GM13977 (cell line): ENCODE data around the gene TRIM42.

ENCODE experiments used
- DNase-seq: peaks from one replicate; pipeline ENCODE4 v3.0.0; 2012; ENCODE audit warnings: low spot score
- CTCF ChIP-seq: IDR thresholded peaks from 2 replicates; pipeline ENCODE4 v1.5.1; 2012; ENCODE audit warnings: mild to moderate bottlenecking, control low read depth; ENCODE audit not compliant: insufficient read depth; ENCODE audit errors: extremely low read depth, missing control alignments
- in situ Hi-C: fragments of 300-500 bp; cut with MboI; formaldehyde crosslinking; loops from one replicate; pipeline ENCODE4 v1.12.0; 2022; ENCODE audit warnings: low sequenced_read_pairs, low pct_unique_long_range_greater_than_20kb, mixed read lengths, inconsistent platforms; ENCODE audit not compliant: unreplicated experiment

TRIM42 gene

GRCh38 chr3:140677764-140678163 is at the start of gene TRIM42:
Gene TRIM42 (plus strand): TSS chr3:140678064. CDS start chr3:140678230, 166 bp downstream.
- in situ Hi-C loops, result no loop called here
- no peak for TF ChIP-seq CTCF
- no peak for DNase-seq

DNA sequence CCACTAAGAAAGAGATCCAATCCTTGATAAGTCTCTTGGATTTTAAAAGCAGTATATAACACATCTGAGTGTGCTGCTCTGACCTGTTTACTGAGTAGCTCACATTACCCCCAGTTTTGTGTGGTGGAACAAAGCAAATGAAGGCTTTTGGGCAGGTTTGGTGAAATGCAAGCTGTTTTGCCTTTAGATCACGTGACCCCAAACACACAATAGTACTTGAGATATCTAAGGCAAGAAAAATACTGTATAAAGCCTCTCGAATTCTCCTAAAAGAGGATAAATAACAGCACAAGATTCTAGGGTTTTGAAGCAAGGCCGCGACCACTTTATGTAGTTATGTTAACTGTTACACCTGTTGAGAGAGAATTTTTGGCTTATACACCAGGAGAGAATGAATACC is 49.3 kb upstream of the TRIM42 start:
- no peak for TF ChIP-seq CTCF
- in situ Hi-C loops, result no loop called here
- no peak for DNase-seq

- DNase-seq, result no peak
- no peak for TF ChIP-seq CTCF
- in situ Hi-C loops, result no loop called here
These were observed 48.3 kb upstream of the TRIM42 start for GRCh38 chr3:140629357-140630137.

DNA sequence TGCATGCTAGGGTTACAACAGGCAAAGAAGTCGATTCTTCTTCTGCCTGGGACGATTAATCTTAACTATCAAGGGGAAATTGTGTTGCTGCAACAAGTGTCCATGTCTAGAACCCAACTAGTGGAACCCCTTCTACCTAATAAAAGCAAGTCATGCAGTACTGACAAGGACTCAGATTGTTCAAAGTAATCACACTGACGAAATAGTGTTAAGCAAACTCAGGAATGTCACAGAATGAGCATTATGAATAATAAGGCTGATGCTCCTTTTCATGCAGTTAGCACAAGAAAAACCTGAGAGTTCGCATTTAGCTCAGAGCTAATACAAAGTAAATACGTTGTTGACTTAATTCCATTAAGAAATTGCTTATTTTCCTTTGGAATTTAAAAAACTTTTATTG is 47.5 kb upstream of the TRIM42 start:
- in situ Hi-C loops, result no loop called here
- DNase-seq, result no peak
- TF ChIP-seq CTCF, result no peak

DNA sequence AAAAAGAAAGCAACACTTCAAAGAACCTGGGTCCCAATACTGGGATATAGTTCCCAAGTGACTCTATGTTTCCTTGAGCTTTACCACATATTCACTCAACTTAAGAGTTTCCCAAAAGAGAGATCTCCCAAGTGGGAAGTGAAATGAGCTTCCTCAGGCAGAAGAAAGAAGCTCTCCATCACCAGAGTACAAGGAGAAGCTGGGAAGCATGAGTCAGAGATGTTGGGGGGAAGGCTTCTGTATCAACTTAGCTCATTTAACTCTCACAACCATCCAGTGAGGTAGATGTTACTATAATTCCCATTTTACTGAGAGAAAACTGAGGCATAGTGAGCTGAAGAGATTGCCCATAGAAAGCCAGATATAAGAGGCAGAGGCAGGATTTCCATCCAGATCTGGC is 47.0 kb upstream of the TRIM42 start:
- TF ChIP-seq CTCF, result no peak
- in situ Hi-C loops, result no loop called here
- no peak for DNase-seq

DNA sequence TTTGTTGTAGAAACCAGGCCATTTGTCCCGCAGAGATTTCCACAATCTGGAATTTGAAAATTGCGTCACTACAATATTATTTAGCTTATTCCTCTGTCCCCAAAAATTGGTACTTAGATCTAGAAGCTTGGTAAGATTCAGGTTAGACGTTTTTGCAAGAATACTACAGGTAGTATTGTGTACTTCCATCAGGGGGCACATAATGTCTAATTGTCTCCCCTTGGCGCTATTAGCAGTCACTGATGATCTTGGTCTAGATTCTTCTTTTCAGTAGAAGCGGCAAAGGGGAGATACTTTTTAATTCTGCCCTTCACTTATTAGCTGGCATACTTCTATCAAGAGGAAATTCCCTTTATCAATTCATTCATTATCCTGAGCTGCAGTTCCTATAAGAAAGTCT is 42.6 kb upstream of the TRIM42 start:
- in situ Hi-C loops, result no loop called here
- DNase-seq, result no peak
- TF ChIP-seq CTCF, result no peak
